Esophagus muscularis mucosa (tissue), 4 donors: Measurements from ENCODE around the gene BBS9.
"Not testable (repeated sequence)": the region's sequence is repeated elsewhere in the genome, so short reads cannot be mapped to it uniquely, and the experiment has no call there.

Source experiments
- EP300 ChIP-seq: sonication (generic); formaldehyde crosslinking; IDR thresholded peaks from one replicate; pipeline ENCODE4 v1.6.1; 2017; ENCODE audit warnings: antibody characterized with exemption
- POLR2A ChIP-seq: fragments of 450-650 bp; IDR thresholded peaks from one replicate; pipeline ENCODE4 v1.6.1; 2017; ENCODE audit warnings: antibody characterized with exemption, moderate library complexity, mild to moderate bottlenecking, low read depth
- POLR2AphosphoS5 ChIP-seq, 2 donors: sonication (generic); formaldehyde crosslinking; IDR thresholded peaks; one replicate each; pipeline ENCODE4 v1.6.1; 2017; ENCODE audit warnings: antibody characterized with exemption in 2 of 2
- TF ChIP-seq, protein P1 (sequence below), 3 experiments: fragments of 200-600 bp in 2 of 3; fragments of 450-650 bp in 1 of 3; sonication (generic) in 2 of 3; IDR thresholded peaks; one replicate each; pipeline ENCODE4 v1.5.1; 2017 to 2019; ENCODE audit warnings: antibody characterized with exemption in 3 of 3, mild to moderate bottlenecking in 2 of 3, moderate library complexity in 1 of 3

- TF ChIP-seq POLR2A; POLR2AphosphoS5 (IDR thresholded peaks at IDR 0.05); EP300: not testable (repeated sequence)
- TF ChIP-seq, protein P1, sequence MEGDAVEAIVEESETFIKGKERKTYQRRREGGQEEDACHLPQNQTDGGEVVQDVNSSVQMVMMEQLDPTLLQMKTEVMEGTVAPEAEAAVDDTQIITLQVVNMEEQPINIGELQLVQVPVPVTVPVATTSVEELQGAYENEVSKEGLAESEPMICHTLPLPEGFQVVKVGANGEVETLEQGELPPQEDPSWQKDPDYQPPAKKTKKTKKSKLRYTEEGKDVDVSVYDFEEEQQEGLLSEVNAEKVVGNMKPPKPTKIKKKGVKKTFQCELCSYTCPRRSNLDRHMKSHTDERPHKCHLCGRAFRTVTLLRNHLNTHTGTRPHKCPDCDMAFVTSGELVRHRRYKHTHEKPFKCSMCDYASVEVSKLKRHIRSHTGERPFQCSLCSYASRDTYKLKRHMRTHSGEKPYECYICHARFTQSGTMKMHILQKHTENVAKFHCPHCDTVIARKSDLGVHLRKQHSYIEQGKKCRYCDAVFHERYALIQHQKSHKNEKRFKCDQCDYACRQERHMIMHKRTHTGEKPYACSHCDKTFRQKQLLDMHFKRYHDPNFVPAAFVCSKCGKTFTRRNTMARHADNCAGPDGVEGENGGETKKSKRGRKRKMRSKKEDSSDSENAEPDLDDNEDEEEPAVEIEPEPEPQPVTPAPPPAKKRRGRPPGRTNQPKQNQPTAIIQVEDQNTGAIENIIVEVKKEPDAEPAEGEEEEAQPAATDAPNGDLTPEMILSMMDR (IDR thresholded peaks at IDR 0.05) = not testable (repeated sequence)
These were observed 174.7 kb downstream of the BBS9 start for GRCh38 chr7:33303978-33304557.
